Measurements from ENCODE around the gene RAB1B.

Gene RAB1B

GRCh38 chr11:66268244-66268951 is at the start of gene RAB1B:
Gene RAB1B, plus strand, starts transcription at chr11:66268639. Its CDS starts 41 bp downstream, at chr11:66268680.
- DNase-seq = peak; percentile 100

- no peak for DNase-seq
Observed at GRCh38 chr11:66218846-66219620, 49.4 kb upstream of the RAB1B start.

GRCh38 chr11:66219846-66220565 is 48.4 kb upstream of the RAB1B start:
- no peak for DNase-seq

GRCh38 chr11:66220566-66220935 is 47.9 kb upstream of the RAB1B start:
- DNase-seq = no peak

- no peak for DNase-seq
Observed at GRCh38 chr11:66221012-66221411, 47.4 kb upstream of the RAB1B start.

GRCh38 chr11:66221726-66222236 is 46.7 kb upstream of the RAB1B start:
- DNase-seq = no peak

GRCh38 chr11:66222358-66223149 is 45.9 kb upstream of the RAB1B start:
- peak; percentile 96 for DNase-seq

- DNase-seq = no peak
Observed at GRCh38 chr11:66224226-66224855, 44.1 kb upstream of the RAB1B start.

- DNase-seq = no peak
Observed at GRCh38 chr11:66225066-66225465, 43.4 kb upstream of the RAB1B start.

- DNase-seq = no peak
Observed at GRCh38 chr11:66226101-66226500, 42.3 kb upstream of the RAB1B start.

GRCh38 chr11:66227700-66228099 is 40.7 kb upstream of the RAB1B start:
- DNase-seq = no peak

- no peak for DNase-seq
Observed at GRCh38 chr11:66228521-66228920, 39.9 kb upstream of the RAB1B start.

- DNase-seq = no peak
Observed at GRCh38 chr11:66230156-66230555, 38.3 kb upstream of the RAB1B start.

GRCh38 chr11:66230978-66231377 is 37.5 kb upstream of the RAB1B start:
- no peak for DNase-seq

GRCh38 chr11:66231561-66231960 is 36.9 kb upstream of the RAB1B start:
- DNase-seq = no peak

GRCh38 chr11:66232769-66233168 is 35.7 kb upstream of the RAB1B start:
- no peak for DNase-seq

GRCh38 chr11:66233301-66233700 is 35.1 kb upstream of the RAB1B start:
- DNase-seq = no peak

GRCh38 chr11:66235141-66235540 is 33.3 kb upstream of the RAB1B start:
- DNase-seq = no peak

GRCh38 chr11:66237867-66238266 is 30.6 kb upstream of the RAB1B start:
- no peak for DNase-seq

GRCh38 chr11:66238786-66239413 is 29.5 kb upstream of the RAB1B start:
- no peak for DNase-seq

GRCh38 chr11:66239511-66239910 is 28.9 kb upstream of the RAB1B start:
- DNase-seq = no peak
